HFFc6 (cell line): ENCODE results near the gene TBCB. TPM values are rescaled to one million over a fixed set of nuclear protein-coding genes. Genes with fewer than 3 reads are reported as not detected.
"Not testable (repeated sequence)": the region's sequence is repeated elsewhere in the genome, so short reads cannot be mapped to it uniquely, and the experiment has no call there.

Experiments used
- DNase-seq: peaks from one replicate; pipeline ENCODE4 v3.0.0-alpha.2; 2018
- H3K27ac Mint-ChIP-seq: 2 replicates; pipeline ENCODE4 v1.8.0; 2020; ENCODE audit warnings: mild to moderate bottlenecking, mixed read lengths
- H3K27me3 Mint-ChIP-seq: 2 replicates; pipeline ENCODE4 v1.8.0; 2021; ENCODE audit warnings: mild to moderate bottlenecking, moderate library complexity, mixed read lengths; ENCODE audit not compliant: insufficient read depth
- H3K36me3 Mint-ChIP-seq: 2 replicates; pipeline ENCODE4 v1.8.0; 2021; ENCODE audit warnings: low read depth, mixed read lengths
- H3K4me1 Mint-ChIP-seq: 2 replicates; pipeline ENCODE4 v1.8.0; 2020; ENCODE audit warnings: low read depth, mixed read lengths
- H3K4me3 Mint-ChIP-seq: 2 replicates; pipeline ENCODE4 v1.8.0; 2020; ENCODE audit warnings: mild to moderate bottlenecking, moderate library complexity, mixed read lengths
- H3K9me3 Mint-ChIP-seq: 2 replicates; pipeline ENCODE4 v1.8.0; 2020; ENCODE audit warnings: mild to moderate bottlenecking, mixed read lengths
- CTCF ChIP-seq: fragments of 200-600 bp; sonication (generic); IDR thresholded peaks from 2 replicates; pipeline ENCODE4 v1.5.0; 2021; ENCODE audit warnings: antibody characterized with exemption, mild to moderate bottlenecking
- total RNA-seq, 6 experiments: library from RNA; stranded (reverse); fragmentation: NEBNext Ultra II Directional; extraction: Animal tissue kit (Norgen Biotek cat#: 25700); gene quantifications; 2 replicates in 1 of 6; 3 replicates in 5 of 6; pipeline ENCODE4 v1.2.3, GENCODE V29; 2021

TBCB gene
- total RNA-seq, 6 experiments from 2014 or later: 229 to 266 (median 243) TPM

DNA sequence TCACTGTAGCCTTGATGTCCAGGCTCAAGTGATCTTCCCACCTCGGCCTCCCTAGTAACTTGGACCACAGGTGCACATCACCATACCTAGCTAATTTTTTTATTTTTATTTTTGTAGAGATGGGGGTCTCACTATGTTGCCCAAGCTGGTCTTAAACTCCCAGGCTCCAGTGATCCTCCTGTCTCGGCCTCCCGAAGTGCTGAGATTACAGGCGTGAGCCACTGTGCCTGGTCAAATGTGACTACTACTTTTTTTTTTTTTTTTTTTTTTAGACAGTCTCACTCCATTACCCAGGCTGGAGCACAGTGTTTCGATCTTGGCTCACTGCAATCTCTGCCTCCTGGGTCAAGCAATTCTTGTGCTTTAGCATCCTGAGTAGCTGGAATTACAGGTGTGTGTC lies 57.6 kb downstream of the TBCB start:
- H3K4me3 Mint-ChIP-seq: no peak overlapping the region
- DNase-seq: no peak
- no peaks in the 10 kb centered on the region for H3K36me3 Mint-ChIP-seq
- H3K27me3 Mint-ChIP-seq: peaks cover 4% of the 10 kb centered on the region; the same call in 1 of the 2 replicates
- no peaks in the 10 kb centered on the region for H3K9me3 Mint-ChIP-seq
- H3K27ac Mint-ChIP-seq: no peak overlapping the region
- TF ChIP-seq CTCF: no peak
- H3K4me1 Mint-ChIP-seq: peaks cover 12% of the 10 kb centered on the region

- not testable (repeated sequence) for DNase-seq, H3K27ac Mint-ChIP-seq
- H3K4me1 Mint-ChIP-seq: peaks cover 12% of the 10 kb centered on the region
Measured at GRCh38 chr19:36173846-36174245, 58.6 kb downstream of the TBCB start.

More at GRCh38 chr19:36173846-36174245, 58.6 kb downstream of the TBCB start:
- H3K27me3 Mint-ChIP-seq, H3K4me3 Mint-ChIP-seq, H3K36me3 Mint-ChIP-seq, H3K9me3 Mint-ChIP-seq: not testable (repeated sequence)

Other genes starting within 250 kb of the TBCB start
- gene APLP1, start 246.9 kb upstream of the TBCB start, total RNA-seq: 10 to 100 TPM; 24.3 to 39.7 (median 38.1) TPM
- 1 to 10 TPM; 3.9 to 7.2 (median 5.3) TPM for gene NFKBID, start 214.9 kb upstream of the TBCB start, total RNA-seq
- 1 to 10 TPM in 5 of 6 experiments, under 1 TPM in 1; 0.96 to 4.1 (median 1.2) TPM for gene HCST, start 212.9 kb upstream of the TBCB start, total RNA-seq
- not detected for gene TYROBP, start 207.2 kb upstream of the TBCB start, total RNA-seq
- gene LRFN3, start 179.1 kb upstream of the TBCB start, total RNA-seq: 10 to 100 TPM; 15.3 to 21.0 (median 19.1) TPM
- gene SDHAF1, start 120.3 kb upstream of the TBCB start, total RNA-seq: 10 to 100 TPM in 2 of 6 experiments, 1 to 10 TPM in 4; 8.2 to 12.5 (median 8.9) TPM
- under 1 TPM; 0.07 to 0.40 (median 0.29) TPM for gene SYNE4, start 106.7 kb upstream of the TBCB start, total RNA-seq
- 10 to 100 TPM; 25.3 to 31.5 (median 28.5) TPM for gene ALKBH6, start 101.3 kb upstream of the TBCB start, total RNA-seq
- 10 to 100 TPM; 62.2 to 93.1 (median 83.9) TPM for gene CLIP3, start 82.6 kb upstream of the TBCB start, total RNA-seq
- 1 to 10 TPM; 5.2 to 6.4 (median 5.5) TPM for gene THAP8, start 61.2 kb upstream of the TBCB start, total RNA-seq
- gene WDR62, start 60.6 kb upstream of the TBCB start, total RNA-seq: 10 to 100 TPM in 5 of 6 experiments, 1 to 10 TPM in 1; 6.5 to 13.8 (median 13.0) TPM
- not detected for gene OVOL3, start 4.3 kb upstream of the TBCB start, total RNA-seq
- gene POLR2I, start 593 bp upstream of the TBCB start, total RNA-seq: 10 to 100 TPM; 64.1 to 75.1 (median 69.2) TPM
- 1,000 to 10,000 TPM; 1,039 to 1,309 (median 1,209) TPM for gene CAPNS1, start 24.6 kb downstream of the TBCB start, total RNA-seq
- 100 to 1,000 TPM in 2 of 6 experiments, 10 to 100 TPM in 4; 59.8 to 139 (median 85.5) TPM for gene COX7A1, start 37.0 kb downstream of the TBCB start, total RNA-seq
- 1 to 10 TPM; 2.7 to 3.7 (median 3.1) TPM for gene ZNF565, start 99.2 kb downstream of the TBCB start, total RNA-seq
- gene ZNF146, start 99.6 kb downstream of the TBCB start, total RNA-seq: 10 to 100 TPM; 49.7 to 58.2 (median 56.6) TPM